ENCODE results near the gene LSM14B.
"Not testable (repeated sequence)": the region's sequence is repeated elsewhere in the genome, so short reads cannot be mapped to it uniquely, and the experiment has no call there.

Gene LSM14B

DNA sequence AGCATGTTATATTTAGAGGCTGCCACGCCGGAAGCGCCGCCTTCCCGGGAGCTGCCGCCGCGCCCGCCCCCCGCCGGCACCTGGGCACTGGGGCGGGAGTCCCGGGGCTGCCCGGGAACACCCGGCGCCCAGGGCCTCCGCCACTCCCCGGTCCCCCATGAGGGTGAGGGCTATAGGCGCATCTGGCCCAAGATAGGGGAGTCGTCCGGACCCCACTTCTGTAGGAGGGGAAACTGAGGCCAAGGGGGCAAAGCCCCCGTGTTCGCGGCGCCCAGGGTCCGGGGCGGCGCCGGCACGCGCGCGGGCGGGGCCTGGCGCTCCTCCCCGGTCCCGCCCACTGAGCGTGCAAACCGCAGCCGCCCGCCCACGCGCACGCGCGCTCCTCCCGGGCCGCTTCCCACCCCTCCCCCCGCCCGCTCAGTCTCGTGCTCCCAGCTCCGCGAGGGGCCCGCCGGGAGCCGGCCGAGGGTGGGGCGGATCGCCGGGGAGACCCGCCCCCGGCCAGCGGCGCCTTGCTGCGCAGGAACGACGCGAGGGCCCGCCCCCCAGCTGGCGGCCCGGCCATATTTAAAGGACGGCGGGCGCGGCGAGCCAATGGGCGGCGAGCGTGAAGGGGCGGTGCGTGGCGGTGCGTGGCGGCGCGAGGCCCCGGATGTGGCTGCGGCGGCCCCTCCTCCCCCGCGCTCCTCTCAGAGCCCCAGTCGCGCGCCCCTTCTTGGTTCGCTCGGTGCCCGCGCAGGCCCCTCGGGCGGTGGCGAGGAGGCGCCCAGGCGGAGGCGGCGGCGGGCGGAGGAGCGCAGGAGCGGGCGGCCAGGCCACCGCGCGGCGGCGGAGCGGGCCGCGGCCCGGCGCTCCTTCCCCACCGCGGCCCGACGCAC, at the start of gene LSM14B:
Gene LSM14B (plus strand): TSS at position 700 of the 878 bp plus-strand sequence. CDS start 192 bp downstream, outside the sequence.
- peak; percentile 94 to 97 for DNase-seq

DNA sequence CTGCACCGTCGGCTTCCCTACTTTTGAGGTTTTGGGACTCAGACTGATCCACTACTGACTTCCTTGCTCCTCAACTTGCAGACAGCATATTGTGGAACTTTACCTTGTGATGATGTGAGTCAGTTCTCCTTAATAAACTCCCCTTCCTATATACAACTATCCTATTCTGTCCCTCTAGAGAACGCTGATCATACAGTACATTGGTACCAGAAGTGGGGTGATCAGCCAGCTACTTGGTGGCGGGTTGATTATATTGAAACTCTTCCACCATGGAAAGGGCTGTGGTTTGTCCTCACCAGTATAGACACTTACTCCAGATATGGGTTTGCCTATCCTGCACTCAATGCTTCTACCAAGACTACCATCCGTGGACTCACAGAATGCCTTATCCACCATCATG, 49.0 kb upstream of the LSM14B start:
- no peak for DNase-seq

DNA sequence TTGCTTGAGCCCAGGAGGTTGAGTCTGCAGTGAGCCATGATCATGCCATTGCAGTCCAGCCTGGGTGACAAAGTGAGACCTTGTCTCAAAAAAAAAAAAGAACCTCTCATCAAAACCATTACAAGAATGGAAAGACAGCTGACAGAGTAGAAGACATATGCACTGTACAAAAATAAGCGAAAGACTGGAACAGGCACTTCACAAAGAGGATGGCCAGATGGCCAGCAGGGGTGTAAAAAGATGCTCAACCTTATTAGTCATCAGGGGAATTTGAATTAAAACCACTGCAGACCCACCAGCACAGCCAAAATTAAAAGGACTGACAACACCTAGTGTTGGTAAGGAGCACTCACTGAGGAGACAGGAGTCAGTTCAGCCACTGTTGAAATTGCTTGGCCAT, 43.1 kb upstream of the LSM14B start:
- no peak for DNase-seq

GRCh38 chr20:62080249-62080990, 41.9 kb upstream of the LSM14B start:
- no peak for DNase-seq

DNA sequence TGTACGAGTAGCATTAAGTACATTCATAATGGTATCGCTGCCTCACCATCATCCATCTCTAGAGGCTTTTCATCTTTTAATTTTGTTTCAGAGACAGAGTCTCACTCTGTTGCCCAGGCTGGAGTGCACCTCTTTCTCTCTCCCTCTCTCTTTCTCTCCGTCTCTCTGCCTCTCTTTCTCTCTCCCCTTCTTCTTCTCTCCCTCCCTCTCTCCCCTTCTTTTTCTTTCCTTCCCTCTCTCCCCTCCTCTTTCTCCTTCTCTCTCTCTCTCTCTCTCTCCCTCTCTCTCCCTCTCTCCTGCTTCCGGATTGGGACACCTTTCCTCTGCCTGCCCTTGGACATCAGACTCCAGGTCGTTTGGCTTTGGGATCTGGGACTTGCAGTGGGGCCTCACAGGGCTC, 39.0 kb upstream of the LSM14B start:
- no peak for DNase-seq

GRCh38 chr20:62084224-62084623, 38.1 kb upstream of the LSM14B start:
- not testable (repeated sequence) for DNase-seq

DNA sequence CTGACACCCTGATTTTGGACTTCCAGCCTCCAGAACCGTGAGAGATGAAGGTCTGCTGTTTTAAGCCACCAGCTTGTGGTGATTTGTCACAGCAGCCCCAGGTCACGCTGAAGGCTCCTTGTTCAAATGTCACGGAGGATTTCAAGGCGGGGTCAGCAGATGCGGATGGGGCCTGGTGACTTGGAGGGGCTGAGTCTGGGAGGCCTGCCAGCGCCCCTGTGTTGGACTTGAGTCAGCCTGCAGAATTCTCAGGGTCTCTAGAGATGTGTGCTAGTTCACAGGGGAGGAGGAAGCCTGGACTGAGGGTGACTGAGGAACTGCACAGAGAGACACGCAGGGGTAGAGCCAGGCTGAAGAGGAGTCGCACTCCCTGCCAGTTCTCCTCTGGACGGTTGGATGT, 37.1 kb upstream of the LSM14B start:
- no peak for DNase-seq

DNA sequence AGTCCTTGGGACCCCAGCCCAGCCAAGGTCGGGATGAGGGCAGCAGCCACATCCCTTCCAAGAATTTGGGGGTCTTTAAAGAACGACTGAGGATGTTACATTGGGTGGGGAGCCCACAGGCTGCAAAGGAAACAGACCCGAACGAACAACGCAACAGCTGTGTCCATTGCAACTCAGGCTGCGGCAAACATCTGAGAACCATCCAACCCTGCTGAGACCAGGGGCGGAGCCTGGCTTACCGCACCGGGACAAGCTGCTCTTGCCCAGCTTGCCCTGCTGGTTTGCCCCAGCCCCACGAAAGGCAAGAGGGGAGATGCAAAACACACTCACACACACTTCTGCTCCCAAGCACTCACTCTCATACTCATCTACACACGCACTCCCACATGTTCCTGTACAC, 35.0 kb upstream of the LSM14B start:
- DNase-seq = no peak

DNA sequence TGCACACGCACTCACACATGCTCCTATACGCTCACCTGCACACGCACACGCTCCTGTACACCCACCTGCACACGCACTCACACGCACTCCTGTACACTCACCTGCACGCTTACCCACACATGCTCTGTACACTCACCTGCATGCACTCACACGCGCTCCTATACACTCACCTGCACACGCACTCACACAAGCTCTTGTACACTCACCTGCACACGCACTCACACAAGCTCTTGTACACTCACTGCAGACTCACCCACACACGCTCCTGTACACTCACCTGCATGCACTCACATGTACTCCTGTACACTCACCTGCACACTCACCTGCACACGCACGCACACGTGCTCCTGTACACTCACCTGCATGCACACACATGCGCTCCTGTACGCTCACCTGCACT, 34.6 kb upstream of the LSM14B start:
- DNase-seq = no peak

- peak; percentile 34 to 44 for DNase-seq
Observed at GRCh38 chr20:62088258-62089127, 33.8 kb upstream of the LSM14B start.

DNA sequence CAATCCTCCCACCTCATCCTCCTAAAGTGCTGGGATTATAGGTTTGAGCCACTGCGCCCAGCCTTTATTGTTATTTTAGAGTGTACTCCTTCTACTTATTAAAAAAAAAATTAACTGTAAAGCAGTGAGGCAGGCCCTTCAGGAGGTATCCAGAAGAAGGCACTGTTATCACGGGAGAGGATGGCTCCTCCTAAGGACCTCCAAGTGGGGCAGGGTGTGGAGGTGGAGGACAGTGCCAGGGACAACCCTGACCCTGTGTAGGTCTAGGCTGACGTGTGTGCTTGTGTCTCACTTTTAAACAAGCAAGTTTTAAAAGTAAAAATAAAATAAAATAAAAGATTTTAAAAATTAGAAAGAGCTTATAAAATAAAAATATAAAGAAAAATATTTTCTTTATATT, 32.9 kb upstream of the LSM14B start:
- DNase-seq = no peak

- DNase-seq = no peak
Observed at GRCh38 chr20:62096421-62097380, 25.6 kb upstream of the LSM14B start.

DNA sequence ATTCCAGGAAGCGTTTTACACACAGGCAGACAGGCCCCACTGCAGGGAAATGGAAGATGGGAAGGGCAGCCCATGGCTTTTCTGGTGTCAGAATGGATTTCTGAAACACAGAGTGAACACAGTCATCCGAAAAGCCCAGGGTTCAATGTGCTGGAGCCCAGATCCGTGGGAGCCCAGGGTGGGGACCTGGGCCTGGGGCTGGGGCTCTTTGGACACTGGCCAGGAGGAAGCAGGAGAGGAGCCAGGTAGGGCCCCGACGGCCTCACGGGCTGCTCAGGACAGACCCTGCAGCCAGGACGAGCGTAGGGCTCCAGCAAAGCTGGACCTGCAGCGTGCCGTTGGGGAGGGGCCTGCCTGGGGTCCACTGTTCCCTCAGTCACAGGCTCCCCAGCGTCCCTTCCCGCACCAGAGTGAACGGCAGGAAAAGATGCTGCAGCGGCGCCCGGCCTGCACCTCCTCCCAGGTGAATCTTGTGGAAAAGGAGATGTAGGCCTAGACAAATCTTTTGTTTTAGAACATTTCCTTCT, 24.3 kb upstream of the LSM14B start:
- DNase-seq = no peak

DNA sequence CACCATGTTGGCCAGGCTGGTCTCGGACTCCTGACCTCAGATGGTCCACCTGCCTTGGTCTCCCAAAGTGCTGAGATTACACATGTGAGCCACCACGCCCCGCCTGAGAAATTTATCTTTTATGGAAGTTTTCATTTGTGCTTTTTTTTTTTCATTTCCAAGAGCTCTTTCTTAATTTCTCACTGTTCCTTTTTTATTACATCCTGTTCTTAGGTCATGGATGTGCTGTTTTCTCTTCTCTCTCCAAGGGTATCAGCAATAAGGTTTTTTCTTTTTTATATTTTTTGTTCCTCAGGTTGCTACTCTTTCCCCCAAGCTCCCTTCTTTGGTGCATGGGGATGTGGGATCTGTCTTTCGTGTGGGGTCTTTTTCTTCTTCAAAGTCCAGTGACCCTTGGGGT, 21.2 kb upstream of the LSM14B start:
- DNase-seq = no peak

DNA sequence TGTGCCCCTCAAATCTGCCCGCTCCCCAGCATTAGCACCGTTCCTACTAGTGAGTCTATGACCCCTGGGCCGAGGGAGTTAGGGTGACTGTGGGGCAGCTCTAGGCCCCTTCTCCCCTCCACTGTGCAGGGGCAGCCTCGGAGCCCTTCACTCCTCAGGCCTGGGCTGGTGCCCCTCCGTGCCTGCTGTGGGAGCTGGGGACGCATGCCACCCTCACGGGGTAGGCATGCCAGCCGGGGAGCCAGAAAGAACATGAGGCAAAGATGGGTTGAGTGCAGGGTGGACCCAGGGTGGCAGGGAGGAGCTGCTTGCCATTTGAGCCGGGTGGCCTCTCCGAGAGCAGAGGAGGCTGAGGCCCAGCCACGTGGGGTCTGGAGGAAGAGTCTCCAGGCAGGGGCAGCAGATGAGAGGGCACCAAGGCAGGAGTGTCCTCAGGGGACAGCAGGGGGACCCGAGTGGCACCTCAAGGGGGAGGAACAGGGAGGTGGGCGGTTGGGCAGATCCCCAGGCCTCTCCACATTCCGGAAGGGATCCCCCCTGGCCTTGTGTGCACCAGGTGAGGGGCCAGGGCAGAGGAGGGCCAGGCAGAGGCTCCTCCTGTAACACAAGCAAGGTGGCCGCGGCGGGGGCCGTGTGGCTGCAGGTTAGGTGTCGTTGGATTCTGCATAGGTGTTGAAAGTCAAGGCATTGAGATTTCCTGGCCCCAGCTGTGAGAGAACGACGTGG, 18.6 kb upstream of the LSM14B start:
- no peak for DNase-seq

DNA sequence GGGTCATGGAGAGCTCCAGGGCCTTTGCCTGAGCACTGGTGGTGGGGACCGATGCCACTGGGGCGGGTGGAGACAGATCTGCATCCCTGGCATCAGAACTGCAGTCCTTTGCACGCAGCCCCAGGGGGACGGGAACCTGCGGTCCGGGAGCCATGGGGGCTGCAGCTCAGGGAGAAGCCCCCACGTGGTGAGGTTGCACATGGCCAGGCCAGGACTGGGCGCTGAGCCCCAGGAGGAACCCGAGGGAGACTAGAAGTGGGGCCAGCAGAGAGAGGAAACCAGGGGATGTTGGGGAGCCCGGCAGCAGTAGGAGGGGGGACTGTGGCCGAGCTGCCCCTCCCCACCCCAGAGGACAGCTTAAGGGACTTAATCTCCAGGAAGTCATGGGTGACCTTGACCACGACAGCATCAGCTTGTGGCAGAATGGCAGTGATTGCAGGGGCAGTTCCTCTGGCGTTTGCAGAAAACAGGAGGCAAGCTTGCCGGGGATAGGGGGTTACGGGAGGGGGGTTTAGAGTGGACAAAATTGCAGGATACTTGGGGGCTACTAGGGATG, 18.0 kb upstream of the LSM14B start:
- DNase-seq = no peak

GRCh38 chr20:62104791-62105345, 17.4 kb upstream of the LSM14B start:
- DNase-seq = no peak

GRCh38 chr20:62105592-62105991, 16.7 kb upstream of the LSM14B start:
- DNase-seq = no peak

GRCh38 chr20:62111148-62111547, 11.1 kb upstream of the LSM14B start:
- DNase-seq = no peak

GRCh38 chr20:62112368-62112767, 9.9 kb upstream of the LSM14B start:
- DNase-seq = no peak
